Psoas muscle (tissue), 8 donors: ENCODE measurements around the gene CRB1. TPM values are rescaled to one million over a fixed set of nuclear protein-coding genes. Genes with fewer than 3 reads are reported as not detected.

Source experiments
- ATAC-seq, 4 donors: fragments of 200-7000 bp; cut with Tn5 transposase; one replicate each; pipeline ENCODE4 v1.9.1; 2020; ENCODE audit warnings: moderate library complexity in 3 of 4, mild to moderate bottlenecking in 2 of 4
- DNase-seq, 2 donors: peaks; one replicate each; pipeline ENCODE4 v3.0.0-alpha.2; 2020
- H3K27ac ChIP-seq: fragments of 200-600 bp; one replicate; pipeline ENCODE4 v1.8.0; 2022
- H3K27me3 ChIP-seq, 3 donors: fragments of 200-600 bp in 1 of 3; one replicate each; pipeline versions ENCODE4 v1.6.1 to v1.8.0; 2013 to 2022; ENCODE audit warnings: low read length in 2 of 3, mild to moderate bottlenecking in 2 of 3, moderate library complexity in 1 of 3; ENCODE audit not compliant: insufficient read depth in 3 of 3
- H3K36me3 ChIP-seq, 2 donors: fragments of 200-600 bp in 1 of 2; one replicate each; pipeline versions ENCODE4 v1.6.1 to v1.8.0; 2013 to 2022; ENCODE audit warnings: low read depth in 1 of 2, mild to moderate bottlenecking in 1 of 2, moderate library complexity in 1 of 2; ENCODE audit not compliant: insufficient read depth in 1 of 2
- H3K4me1 ChIP-seq: fragments of 200-600 bp; one replicate; pipeline ENCODE4 v1.8.0; 2022
- H3K4me3 ChIP-seq: fragments of 200-600 bp; one replicate; pipeline ENCODE4 v1.8.0; 2022; ENCODE audit warnings: mild to moderate bottlenecking
- H3K9me3 ChIP-seq: fragments of 200-600 bp; one replicate; pipeline ENCODE4 v1.8.0; 2022
- WGBS, 3 donors: extraction: QIAGEN DNeasy Blood & Tissue Kit; methylation state at CpG; one replicate each; pipeline versions ENCODE4 v1.1.6 to v1.1.7; 2013; 5-methylcytosine and 5-hydroxymethylcytosine counted together
- intact Hi-C, 2 donors: fragments of 100-400 bp; cut with DNase I; formaldehyde crosslinking; loops; one replicate each; pipeline versions ENCODE4 v1.11.0 to v1.14.2; 2022
- polyA plus RNA-seq, 3 donors: library from polyadenylated mRNA; stranded (reverse); fragments of 200-250 nt; gene quantifications; one replicate each; pipeline ENCODE4 v1.2.3, GENCODE V29; 2013
- total RNA-seq, 4 donors: library from RNA; stranded (reverse); fragmentation: NEBNext Ultra II Directional in 2 of 4; extraction: Animal tissue kit (Norgen Biotek cat#: 25700) in 2 of 4; gene quantifications; one replicate each; pipeline versions ENCODE4 v1.2.1 to v1.2.4, GENCODE V29; 2021 to 2023
- TF ChIP-seq, protein P1 (sequence below): fragments of 200-600 bp; IDR thresholded peaks from one replicate; pipeline ENCODE4 v1.8.0; 2022; ENCODE audit warnings: antibody characterized with exemption
- donor health status: healthy with polysubstance abuse.
- donor health status: DM: no; HTN: no; CAD: no; lungs with moderate emphysema.
- donor health status: Bipolar disorder and iron deficiency.
- donor health status: healthy.
- donor health status: DM: yes; HTN: yes; CAD: no.
- donor health status: DM: no; HTN: no; CAD: no.
- donor health status: DM: no; HTN: no; CAD: no.
- donor health status: DM: yes; HTN: yes; CAD: no.

The CRB1 gene
- total and polyA plus RNA-seq, 7 donors: 0.06 to 1.3 (median 0.77) TPM

GRCh38 chr1:197356723-197357533, 88.9 kb downstream of the CRB1 start:
- Histone ChIP-seq H3K9me3 (no peaks in the 10 kb centered on the region), H3K27me3 (no peaks in the 10 kb centered on the region), H3K4me1 (no peaks in the 10 kb centered on the region), H3K4me3 (no peak overlapping the region), H3K27ac (no peak overlapping the region), H3K36me3 (no peaks in the 10 kb centered on the region)
- ATAC-seq (peak; percentile 51 to 81 (median 62)), DNase-seq (no peak)
- intact Hi-C loops: loop anchor here (5.0 kb wide), 2 partner anchors 35 to 175 kb away; no protein-coding TSS in a partner anchor
- WGBS, 3 donors: 44 to 55% (median 49%) methylated on average over 5 of the region's 5 CpGs
- TF ChIP-seq, protein P1, sequence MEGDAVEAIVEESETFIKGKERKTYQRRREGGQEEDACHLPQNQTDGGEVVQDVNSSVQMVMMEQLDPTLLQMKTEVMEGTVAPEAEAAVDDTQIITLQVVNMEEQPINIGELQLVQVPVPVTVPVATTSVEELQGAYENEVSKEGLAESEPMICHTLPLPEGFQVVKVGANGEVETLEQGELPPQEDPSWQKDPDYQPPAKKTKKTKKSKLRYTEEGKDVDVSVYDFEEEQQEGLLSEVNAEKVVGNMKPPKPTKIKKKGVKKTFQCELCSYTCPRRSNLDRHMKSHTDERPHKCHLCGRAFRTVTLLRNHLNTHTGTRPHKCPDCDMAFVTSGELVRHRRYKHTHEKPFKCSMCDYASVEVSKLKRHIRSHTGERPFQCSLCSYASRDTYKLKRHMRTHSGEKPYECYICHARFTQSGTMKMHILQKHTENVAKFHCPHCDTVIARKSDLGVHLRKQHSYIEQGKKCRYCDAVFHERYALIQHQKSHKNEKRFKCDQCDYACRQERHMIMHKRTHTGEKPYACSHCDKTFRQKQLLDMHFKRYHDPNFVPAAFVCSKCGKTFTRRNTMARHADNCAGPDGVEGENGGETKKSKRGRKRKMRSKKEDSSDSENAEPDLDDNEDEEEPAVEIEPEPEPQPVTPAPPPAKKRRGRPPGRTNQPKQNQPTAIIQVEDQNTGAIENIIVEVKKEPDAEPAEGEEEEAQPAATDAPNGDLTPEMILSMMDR: peak; percentile 59

DNA sequence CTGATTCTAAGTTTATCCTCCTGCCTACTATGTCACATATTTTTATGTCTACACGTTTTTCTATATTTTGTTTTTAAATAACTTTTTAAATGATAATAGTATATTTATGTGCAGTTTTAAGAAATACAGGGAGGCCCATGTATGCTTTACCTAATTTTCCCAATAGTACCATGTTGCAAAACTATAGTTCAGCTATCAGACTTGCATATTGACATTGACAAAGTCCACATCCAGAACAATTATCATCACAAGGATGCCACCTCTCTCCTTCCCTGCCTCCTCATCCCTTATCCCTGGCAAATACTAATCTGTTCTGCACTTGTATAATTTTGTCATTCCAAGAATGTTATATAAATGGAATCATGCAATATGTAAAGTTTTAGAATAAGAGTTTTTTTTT, 90.9 kb downstream of the CRB1 start:
- intact Hi-C loops: loop anchor here (2.0 to 5.0 kb wide), 3 partner anchors 32 to 177 kb away; no protein-coding TSS in a partner anchor
- ATAC-seq: no peak

GRCh38 chr1:197360068-197360467, 92.0 kb downstream of the CRB1 start:
- intact Hi-C loops: no loop called here
- TF ChIP-seq, protein P1: no peak
- Histone ChIP-seq H3K36me3 (no peaks in the 10 kb centered on the region), H3K27me3 (no peaks in the 10 kb centered on the region), H3K4me3 (no peak overlapping the region), H3K9me3 (no peaks in the 10 kb centered on the region), H3K4me1 (no peaks in the 10 kb centered on the region), H3K27ac (no peak overlapping the region)
- 55 to 64% (median 56%) methylated on average over 5 of the region's 5 CpGs for WGBS, 3 donors
- DNase-seq (no peak), ATAC-seq (no peak)

More for the DNA sequence above, 90.9 kb downstream of the CRB1 start:
- no peaks in the 10 kb centered on the region for H3K9me3 ChIP-seq
- TF ChIP-seq, protein P1: no peak
- no peaks in the 10 kb centered on the region for H3K27me3 ChIP-seq
- no peaks in the 10 kb centered on the region for H3K4me1 ChIP-seq
- no peak for DNase-seq
- no peaks in the 10 kb centered on the region for H3K36me3 ChIP-seq
- WGBS, 3 donors: 52 to 65% (median 52%) methylated on average over 1 of the region's 1 CpG
- H3K27ac ChIP-seq: no peak overlapping the region
- no peak overlapping the region for H3K4me3 ChIP-seq

GRCh38 chr1:197362871-197363270, 94.8 kb downstream of the CRB1 start:
- TF ChIP-seq, protein P1: no peak
- no peaks in the 10 kb centered on the region for H3K9me3 ChIP-seq
- DNase-seq: no peak
- no peaks in the 10 kb centered on the region for H3K36me3 ChIP-seq
- intact Hi-C loops: no loop called here
- no peak overlapping the region for H3K27ac ChIP-seq
- H3K27me3 ChIP-seq: no peaks in the 10 kb centered on the region
- no peaks in the 10 kb centered on the region for H3K4me1 ChIP-seq
- H3K4me3 ChIP-seq: no peak overlapping the region
- no peak for ATAC-seq
